Measurements from ENCODE around the gene MAMSTR.

The MAMSTR gene

GRCh38 chr19:48670699-48671445 is 48.7 kb downstream of the MAMSTR start:
- no peak for DNase-seq (ENCODE audit: low spot score)
- TF ChIP-seq CTCF (IDR thresholded peaks at IDR 0.05; ENCODE audit: extremely low read depth, missing control alignments), result no peak

DNA sequence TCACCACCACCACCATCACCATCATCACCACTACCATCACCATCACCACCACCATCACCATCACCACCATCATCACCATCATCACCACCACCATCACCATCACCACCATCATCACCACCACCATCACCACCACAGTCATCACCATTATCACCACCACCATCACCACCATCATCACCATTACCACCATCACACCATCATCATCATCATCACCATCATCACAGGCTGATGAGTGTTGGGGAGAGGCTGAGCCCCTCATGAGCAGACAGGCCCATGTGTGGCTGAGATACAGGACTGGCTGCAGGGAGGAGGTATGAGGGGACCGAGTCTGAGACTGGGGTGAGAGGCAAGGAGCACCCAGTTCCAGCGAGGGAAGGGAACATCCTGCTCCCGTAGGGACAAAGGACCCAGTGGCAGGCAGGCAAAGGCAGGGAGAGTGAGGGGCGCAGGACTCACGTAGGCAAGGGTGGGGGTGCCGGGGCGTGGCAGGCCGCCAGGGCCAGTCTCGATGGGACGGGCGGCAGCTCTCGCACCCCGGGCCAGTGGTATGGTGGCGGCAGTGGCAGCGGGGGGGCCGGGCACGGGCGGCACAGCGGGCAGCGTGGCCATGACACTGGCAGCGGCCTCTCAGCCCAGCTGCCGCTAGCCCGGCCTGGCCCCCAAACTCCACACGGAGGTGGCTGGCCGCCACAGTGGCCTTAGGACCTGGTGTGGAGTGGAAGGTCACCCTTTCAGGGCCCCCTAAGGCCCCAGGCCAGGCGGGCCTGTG is 49.4 kb downstream of the MAMSTR start:
- no peak for TF ChIP-seq CTCF (IDR thresholded peaks at IDR 0.05; ENCODE audit: extremely low read depth, missing control alignments)
- DNase-seq (ENCODE audit: low spot score), result no peak

DNA sequence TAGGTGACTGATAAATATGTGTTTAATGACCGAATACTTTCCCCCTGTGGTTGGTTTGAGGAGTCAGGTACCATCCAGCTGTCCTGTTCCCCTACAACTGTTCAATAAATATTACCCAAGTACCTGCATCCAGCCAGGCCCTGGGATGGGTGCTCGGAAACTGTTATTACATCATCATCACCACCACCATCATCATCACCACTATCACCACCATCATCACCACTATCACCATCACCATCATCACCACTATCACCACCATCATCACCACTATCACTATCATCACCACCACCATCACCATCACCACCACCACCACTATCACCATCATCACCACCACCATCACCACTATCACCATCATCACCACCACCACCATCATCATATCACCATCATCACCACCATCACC is 50.8 kb downstream of the MAMSTR start:
- no peak for DNase-seq (ENCODE audit: low spot score)
- no peak for TF ChIP-seq CTCF (IDR thresholded peaks at IDR 0.05; ENCODE audit: extremely low read depth, missing control alignments)

GRCh38 chr19:48668332-48668731 is 51.2 kb downstream of the MAMSTR start:
- TF ChIP-seq CTCF (IDR thresholded peaks at IDR 0.05; ENCODE audit: extremely low read depth, missing control alignments), result no peak
- no peak for DNase-seq (ENCODE audit: low spot score)

DNA sequence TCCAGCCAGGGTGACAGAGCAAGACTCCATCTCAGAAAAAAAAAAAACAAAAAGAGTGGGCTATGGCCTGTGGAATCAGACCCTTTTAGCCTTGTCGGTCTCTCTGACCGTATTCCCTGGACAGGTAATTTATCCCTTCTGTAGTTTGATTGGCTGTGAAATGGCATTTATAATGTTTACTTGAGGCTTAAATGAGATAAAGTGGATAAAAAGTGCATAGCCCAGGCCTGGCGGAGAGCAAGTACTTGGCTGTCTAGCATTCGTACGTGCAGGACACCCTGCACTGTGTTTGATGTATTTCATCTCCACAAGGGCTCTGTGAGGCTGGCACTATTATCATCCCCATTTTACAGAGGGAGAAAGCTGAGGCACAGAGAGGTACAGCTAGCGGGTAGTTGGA is 53.7 kb downstream of the MAMSTR start:
- DNase-seq (ENCODE audit: low spot score), result no peak
- no peak for TF ChIP-seq CTCF (IDR thresholded peaks at IDR 0.05; ENCODE audit: extremely low read depth, missing control alignments)

GRCh38 chr19:48664476-48664875 is 55.0 kb downstream of the MAMSTR start:
- DNase-seq (ENCODE audit: low spot score), result no peak
- TF ChIP-seq CTCF (IDR thresholded peaks at IDR 0.05; ENCODE audit: extremely low read depth, missing control alignments), result no peak

- TF ChIP-seq CTCF (IDR thresholded peaks at IDR 0.05; ENCODE audit: extremely low read depth, missing control alignments), result no peak
These were observed 55.9 kb downstream of the MAMSTR start for GRCh38 chr19:48663667-48664066.

More at GRCh38 chr19:48663667-48664066, 55.9 kb downstream of the MAMSTR start:
- DNase-seq (ENCODE audit: low spot score), result no peak
